ENCODE measurements around the gene CYTL1.
"Not testable (repeated sequence)": the region's sequence is repeated elsewhere in the genome, so short reads cannot be mapped to it uniquely, and the experiment has no call there.

The CYTL1 gene, protein sequence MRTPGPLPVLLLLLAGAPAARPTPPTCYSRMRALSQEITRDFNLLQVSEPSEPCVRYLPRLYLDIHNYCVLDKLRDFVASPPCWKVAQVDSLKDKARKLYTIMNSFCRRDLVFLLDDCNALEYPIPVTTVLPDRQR

GRCh38 chr4:5019274-5019673 is at the start of gene CYTL1:
Gene CYTL1, minus strand, starts transcription at chr4:5019458. Its CDS starts 13 bp downstream, at chr4:5019445.
- no peak for DNase-seq

DNA sequence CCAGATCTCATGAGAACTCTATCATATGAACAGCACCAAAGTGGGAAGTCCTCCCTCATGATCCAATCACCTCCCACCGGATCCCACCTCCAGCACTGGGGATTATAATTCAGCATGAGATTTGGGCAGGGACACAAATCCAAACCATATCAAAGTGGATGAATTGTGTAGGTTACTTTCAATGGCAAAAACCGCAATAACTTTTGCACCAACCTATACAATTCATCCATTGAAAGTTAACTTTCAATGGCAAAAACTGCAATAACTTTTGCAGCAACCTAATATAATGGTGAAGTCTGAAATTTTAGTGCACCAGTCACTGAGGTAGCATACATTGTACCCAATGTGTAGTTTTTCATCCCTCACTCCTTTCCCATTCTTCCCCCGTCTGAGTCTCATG is 48.6 kb upstream of the CYTL1 start:
- DNase-seq, result no peak

GRCh38 chr4:5066968-5067367 is 47.7 kb upstream of the CYTL1 start:
- DNase-seq, result not testable (repeated sequence)

- no peak for DNase-seq
These were observed 46.8 kb upstream of the CYTL1 start for GRCh38 chr4:5066101-5066500.

DNA sequence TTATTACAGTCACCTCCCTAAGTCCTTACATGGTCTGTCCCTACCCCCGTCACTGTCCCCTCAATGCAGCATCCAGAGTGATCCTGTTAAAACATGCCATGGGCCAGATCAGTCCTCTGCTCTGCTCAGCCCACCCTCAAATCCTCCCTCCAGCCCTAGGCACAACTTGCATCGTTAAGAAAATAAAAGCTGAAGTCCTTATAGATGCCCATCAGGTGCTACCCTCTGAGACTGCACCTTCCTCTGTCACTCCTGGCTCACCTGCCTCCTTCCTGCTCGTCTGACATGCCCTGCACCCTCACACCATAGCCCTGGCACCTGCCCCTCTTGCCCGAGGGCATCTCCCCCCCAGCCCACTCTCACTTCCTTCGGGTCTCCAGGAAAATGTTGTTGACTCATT is 36.2 kb upstream of the CYTL1 start:
- DNase-seq, result no peak

GRCh38 chr4:5054532-5054931 is 35.3 kb upstream of the CYTL1 start:
- no peak for DNase-seq

DNA sequence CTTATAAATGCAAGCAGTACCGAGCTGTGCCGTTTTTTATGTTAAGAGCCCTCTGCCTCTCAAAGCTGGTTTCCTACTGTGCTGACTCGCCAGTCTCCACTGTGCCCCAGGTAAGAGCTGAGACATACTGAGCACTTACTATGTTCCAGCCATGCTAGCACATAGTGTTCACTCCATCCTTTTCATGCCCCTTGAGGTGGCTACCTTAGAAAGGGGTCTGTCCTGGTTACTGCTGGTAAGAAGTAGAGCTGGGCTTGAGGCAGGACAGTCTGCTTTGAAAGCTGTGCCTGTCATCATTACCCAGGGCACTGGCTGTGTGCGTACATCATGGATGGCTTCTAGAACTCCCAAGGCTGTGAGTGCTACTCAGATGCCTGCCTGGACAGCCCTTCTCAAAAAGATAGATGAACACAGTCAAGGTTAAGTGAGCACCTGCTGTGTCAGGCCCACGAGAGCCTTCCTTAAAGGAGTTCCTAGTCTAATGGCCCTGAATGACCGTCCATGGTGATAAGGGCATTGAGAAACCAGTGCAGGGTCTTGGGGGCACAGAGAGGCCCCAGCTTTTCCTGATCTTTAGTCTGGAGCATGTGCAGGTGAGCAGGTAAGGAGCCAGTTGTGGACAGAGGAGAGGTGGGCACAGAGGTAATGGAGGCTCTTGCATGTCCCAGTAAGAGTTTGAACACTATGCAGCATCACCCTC is 33.6 kb upstream of the CYTL1 start:
- DNase-seq, result no peak

DNA sequence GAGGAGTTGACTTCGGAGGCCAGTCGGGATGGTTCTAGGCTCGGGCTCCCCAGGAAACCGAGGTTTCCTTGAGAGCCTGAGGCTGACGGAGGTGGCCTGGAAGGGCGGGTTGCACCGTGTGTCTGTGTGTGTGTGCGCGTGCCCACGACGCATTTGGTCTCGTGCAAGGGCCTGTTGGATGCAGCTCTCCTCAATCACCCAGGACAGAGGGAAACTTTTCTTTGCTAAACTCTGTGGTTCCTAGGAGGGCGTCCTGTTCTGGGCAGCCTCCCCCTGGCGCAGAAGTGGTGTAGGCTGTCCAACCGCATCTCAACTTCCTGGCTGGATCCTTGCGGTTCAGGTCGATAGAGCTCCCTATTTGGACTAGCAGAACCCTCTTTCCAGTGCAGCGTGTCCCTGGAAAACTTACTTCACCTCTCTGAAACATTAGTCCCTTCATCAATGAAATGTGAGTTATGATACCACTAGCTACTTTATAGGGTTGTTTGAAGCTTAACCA is 33.0 kb upstream of the CYTL1 start:
- no peak for DNase-seq

- DNase-seq, result no peak
These were observed 32.3 kb upstream of the CYTL1 start, which contains the start of gene STK32B for GRCh38 chr4:5051278-5052203. Gene STK32B, plus strand, starts transcription at chr4:5051480.

DNA sequence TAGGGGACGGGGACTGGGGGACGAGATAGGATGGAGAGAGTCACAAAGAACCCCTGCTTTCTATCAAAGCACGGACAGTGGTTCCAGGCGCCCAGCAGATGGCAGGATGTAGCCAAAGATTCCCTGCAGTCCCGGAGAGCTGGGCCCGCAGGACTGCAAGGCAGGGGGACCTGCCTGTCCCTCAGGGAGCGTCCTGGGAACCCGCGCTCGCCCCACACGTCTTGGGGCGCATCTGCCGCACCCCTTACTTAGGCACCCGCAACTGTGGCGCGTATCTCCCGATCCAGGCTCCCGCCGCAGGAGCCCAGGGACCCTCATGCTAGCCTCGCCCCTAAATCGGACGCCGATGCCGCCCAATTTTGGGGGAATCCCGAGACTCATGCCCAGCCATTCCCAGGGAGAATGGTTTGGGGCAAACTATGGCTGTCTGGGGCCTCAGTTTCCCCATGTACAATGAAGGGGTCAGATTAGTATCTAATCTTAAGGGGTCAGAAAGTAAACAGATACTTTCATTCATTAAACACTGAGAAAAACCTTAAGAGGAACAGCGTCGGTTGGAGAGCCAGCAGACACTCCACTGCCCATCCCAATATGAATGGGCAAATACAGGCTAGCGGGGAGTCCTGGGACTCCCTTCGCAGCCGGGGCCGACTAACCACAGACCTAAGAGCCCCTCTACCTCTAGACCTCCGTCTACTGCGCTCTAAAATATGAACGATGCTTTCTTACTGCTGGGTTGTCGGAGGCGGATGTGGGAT is 31.4 kb upstream of the CYTL1 start:
- DNase-seq, result no peak

DNA sequence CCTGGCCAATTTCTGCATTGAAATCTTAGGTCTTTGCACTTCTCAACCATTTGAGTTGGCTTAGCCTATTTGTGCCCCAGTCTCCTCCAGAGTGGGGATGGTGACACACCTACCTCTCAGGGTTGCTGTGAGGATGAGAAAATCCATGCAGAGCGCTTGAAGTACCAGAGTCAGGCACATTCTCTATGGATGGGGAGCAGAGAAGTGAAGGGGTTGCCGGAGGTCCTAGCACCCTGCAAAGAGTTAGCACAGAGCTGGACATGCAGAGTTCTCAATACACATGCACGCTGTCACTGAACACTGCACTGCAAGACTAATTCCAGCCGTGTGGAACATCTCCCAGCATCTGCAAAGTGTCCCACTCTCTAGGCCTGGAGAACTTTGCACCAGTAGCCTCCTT is 29.5 kb upstream of the CYTL1 start:
- no peak for DNase-seq

DNA sequence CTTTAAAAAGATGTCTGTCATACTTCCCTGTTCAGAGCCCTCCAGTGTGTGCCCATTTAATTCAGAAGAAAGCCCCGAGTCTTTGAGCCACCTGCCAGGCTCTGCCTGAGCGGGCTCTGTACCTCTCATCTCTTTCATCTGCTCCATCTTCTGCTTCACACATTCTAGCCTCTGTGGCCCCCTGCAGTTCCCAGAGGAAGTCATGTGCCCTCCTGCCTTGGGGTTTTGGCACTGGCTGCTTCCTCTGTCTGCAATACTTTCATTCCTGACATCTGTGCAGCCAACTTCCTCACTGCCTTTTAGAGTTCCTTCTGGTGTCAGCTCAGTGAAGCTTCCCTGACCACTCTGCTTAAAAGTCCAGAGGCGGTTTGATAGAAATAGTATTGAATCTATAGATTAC is 25.8 kb upstream of the CYTL1 start:
- DNase-seq, result no peak

DNA sequence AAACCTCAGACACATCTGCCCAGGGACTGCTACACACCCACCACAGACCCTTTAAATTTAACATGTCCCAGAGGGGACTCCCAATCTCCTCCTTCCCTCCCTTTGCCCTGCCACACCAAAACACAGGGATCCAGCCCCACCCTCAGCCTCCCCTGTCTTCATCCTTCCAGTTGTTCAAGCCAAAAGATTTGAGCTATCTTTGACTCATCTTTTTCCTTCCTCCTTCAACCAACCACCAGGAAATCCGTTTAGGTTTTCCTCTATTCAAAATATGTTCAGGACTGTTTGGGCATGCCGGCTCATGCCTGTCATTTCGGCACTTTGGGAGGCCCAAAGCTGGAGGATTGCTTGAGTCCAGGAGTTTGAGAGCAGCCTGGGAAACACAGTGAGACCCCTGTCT is 25.1 kb upstream of the CYTL1 start:
- no peak for DNase-seq

- DNase-seq, result no peak
These were observed 24.3 kb upstream of the CYTL1 start for GRCh38 chr4:5043579-5043978.

- no peak for DNase-seq
These were observed 22.4 kb upstream of the CYTL1 start for GRCh38 chr4:5041699-5042098.

DNA sequence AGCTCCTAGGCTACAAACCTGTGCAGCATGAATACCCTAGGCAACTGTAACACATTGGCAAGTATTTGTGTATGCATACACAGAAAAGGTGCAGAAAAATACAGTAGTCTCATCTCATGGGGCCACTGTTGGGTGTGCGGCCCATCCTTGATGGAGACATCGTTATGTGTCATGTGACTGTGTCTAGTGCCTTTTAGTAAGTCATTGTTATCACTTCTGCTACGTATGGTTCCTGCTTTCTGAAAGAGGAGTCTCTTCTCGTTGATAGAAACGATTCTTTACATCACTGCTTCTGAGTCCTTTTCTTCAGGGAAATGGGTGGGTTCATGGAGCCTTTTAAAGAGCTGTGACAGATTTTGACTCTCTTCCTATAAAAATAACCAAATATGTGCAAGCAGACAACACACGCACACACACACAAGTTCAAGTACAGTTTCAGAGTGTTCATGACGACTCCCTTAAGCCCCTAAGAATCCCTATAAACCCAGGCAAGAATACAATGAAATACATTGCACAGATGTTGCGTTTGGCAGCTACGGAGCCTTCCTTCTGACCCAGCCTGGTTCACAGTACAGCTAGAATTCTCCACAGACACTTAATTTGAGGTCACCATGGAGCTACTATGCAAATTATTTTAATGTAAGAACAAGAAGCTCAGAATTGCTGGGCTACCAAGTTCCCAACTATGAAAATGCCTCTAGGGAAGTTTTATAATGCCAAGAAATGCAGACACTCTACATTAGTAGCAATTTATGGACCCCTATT is 21.8 kb upstream of the CYTL1 start:
- DNase-seq, result no peak

DNA sequence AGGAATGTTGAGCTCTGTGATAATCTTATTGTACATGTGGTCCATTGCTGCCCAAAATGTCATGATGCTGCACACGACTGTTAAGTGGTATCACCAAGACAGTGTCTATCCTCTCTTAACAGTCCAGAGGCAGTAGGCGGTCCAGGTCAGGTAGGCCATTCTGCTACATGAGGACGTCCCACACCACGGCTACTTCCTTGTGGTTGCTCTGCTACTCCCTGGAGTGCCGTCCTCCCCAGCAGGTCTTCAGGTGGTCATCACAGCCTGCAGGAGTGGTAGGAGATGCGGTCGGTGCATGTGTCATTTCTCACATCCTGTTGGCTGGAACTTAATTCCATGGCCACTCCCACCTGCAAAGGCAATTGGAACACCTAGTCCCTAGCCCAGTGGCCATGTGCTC is 20.5 kb upstream of the CYTL1 start:
- DNase-seq, result no peak

GRCh38 chr4:5037553-5038551 is 18.6 kb upstream of the CYTL1 start:
- no peak for DNase-seq

GRCh38 chr4:5036239-5036638 is 17.0 kb upstream of the CYTL1 start:
- no peak for DNase-seq

- no peak for DNase-seq
These were observed 14.9 kb upstream of the CYTL1 start for GRCh38 chr4:5034206-5034605.

All from stimulated activated naive CD4-positive, alpha-beta T cell treated with Interleukin-2 at 50 U/mL for 16 hours (primary cell).